DMS153 treated with DMSO at 0.1 percent for 48 hours (cell line): ENCODE results near the gene FAM83D.
"Not testable (repeated sequence)": the region's sequence is repeated elsewhere in the genome, so short reads cannot be mapped to it uniquely, and the experiment has no call there.

Experiments
- DNase-seq: peaks from one replicate; lab custom pipeline; 2025; ENCODE audit not compliant: unreplicated experiment; lab: John Stamatoyannopoulos, UW

The FAM83D gene

DNA sequence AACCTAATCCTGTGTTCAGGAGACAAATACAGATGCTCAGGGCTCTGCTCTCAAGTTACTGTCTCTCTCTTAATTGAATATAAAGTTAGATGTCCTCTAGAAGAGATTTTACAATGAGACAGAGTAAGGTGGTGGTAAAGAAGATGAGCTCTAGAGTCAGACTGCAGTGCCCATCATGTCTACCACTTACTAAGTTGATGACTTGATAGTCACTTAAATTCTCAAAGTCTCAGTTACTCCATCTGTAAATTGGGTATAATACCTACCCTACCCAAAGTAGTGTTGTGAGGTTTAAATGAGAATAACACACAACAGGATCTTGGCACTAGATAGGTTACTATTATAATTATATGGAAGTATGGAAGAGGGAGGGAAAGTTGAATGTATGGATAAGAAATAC is 37.5 kb downstream of the FAM83D start:
- no peak for DNase-seq

DNA sequence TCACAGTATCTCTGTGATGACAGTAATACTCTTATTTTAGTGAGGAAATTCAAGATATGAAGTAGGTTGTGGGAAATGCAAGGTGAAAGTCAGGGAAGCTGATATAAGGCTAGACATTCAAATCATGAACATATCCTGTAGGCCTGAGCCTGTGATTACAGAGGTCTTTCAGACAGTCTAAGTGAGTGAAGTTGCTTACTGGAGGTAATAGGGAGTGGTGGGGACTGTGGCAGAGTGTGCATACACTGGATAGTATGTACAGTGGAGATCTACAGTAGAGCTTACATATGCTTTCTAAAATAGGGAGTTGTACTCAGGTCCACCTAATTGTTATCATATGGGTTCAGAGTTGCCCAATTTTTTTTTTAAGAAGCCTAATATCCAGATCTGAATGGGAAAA is 39.0 kb downstream of the FAM83D start:
- DNase-seq: no peak

DNA sequence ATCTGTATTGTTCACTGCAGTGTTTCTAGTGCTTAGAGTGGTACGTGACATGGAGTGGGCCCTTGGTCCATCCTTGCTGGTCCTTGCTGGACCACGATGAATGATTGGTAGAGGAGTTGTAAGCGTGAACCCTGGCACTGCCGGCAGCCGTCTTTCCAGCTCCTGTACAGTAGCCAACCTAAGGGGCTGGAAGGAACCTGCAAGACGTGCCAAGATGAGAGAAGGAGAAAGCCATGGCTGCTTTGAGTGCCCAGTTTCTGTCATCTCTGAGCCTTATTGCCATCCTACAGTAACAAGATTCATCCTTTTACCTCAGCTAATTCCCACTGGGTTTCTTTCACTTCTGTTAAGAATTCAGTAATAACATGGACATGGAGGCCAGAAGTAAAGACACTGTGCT is 41.9 kb downstream of the FAM83D start:
- no peak for DNase-seq

DNA sequence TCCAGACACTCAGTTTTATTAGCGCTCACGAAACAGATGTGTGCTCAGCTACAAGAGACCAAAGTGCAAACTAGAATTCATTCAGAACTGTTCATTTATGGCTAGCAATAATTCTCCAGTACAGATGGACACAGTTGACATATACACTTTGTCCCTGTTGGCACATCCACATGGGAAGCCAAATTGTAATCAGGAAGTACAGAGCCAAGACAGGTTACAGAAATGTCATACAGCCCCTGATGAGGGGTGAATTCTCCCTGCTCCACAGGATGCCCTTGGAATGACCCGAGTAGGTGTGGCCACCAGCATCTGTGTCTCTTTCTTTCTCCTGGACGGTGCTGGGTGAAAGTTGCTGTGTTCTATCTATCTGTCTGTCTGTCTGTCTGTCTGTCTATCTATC is 43.5 kb downstream of the FAM83D start:
- no peak for DNase-seq

DNA sequence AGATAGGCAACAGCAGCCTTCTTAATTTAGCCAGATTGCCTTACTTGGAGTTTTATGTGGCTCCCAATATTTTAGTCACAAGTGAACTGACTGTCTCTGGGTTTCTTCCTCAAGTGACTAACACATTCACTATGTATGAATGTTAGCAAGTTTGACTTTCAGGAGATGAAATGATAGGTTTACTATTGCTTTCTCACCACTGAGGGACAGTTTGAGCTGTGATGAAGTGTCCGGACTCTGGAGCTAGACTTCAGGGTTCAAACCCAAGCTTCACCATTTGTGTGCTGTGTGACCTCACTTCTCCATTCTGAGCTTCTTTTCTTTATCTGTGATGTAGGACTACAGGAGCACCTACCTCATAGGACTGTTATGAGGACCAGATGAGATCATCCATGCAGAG is 44.1 kb downstream of the FAM83D start:
- no peak for DNase-seq

DNA sequence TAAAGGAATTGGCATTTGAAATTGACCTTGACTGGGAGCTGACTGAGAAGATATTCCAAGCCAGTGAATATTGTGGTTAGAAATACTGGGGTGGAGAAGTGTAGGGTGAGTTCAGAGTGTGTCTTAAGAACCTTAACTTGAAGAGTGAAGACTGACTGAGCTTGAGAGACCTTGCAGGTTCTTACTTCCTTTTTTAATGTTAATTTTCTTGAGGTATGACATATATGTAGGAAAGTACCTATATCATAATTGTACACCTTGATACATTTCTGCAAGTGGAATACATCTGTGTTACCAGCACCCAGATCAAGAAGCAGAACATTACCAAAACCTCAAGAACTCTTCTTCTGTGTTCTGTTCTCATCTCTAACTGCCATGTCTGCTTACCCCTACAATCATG is 46.9 kb downstream of the FAM83D start:
- no peak for DNase-seq

DNA sequence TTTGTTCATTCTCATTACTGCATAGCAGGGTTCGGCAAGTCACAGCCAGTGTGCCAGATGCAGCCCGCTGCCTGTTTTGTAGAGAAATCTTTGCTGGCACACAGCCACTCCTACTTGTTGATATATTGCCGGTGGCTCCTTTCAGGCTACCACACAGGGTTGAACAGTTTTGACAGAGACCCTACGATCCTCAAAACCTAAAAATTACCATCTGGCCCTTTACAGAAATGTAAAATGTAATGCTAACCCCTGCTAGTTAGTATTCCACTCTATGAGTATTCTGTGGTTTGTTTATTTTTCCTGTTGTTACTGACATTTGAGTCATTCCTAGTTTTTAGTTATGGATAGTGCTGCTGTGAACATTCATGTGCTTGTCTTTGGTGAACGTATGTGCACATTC is 47.4 kb downstream of the FAM83D start:
- no peak for DNase-seq

DNA sequence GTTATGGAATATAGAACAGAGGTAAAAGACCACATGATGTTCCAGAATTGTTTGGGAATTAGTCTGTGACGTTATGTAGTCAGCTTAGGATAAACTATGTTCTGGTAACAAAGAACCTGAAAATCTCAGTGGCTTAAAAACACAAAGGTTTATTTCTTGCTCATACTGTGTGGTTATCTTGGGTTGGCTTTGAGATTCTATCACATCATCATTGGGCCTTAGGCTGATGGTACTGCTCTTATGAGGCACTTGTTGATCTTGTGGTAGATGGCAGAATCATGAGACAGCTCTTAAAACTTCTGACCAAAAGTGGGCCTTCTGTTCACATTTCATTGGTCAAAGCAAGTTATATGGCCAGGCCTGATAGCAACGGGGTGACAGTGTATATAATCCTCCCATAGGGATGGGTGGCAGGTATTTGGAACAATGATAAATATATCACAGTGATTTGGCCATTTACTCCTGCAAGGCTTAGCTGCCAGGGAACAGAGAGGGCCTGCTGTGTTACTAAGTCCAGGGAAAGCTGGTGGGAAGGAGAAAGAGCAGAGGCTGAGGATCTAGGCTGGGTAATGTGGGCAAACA is 49.4 kb downstream of the FAM83D start:
- no peak for DNase-seq

DNA sequence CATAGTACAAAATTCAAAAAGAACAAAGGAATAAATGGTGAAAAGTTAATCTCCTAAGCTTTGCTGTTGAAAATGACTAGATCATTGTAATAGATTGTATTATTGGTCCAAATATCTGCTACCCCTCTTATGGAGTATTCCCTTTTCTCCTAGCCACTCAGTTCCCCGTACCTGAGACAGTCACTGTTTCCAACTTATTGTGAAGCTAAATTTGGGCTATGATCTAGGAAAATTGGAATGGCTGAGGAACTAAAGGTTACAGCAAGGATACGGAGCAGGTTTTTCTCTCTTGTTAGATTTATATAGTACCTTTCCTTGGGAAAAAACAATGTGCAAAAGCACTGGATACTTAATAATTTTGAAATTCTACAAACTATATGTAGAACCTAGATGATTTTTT is 53.2 kb downstream of the FAM83D start:
- no peak for DNase-seq

DNA sequence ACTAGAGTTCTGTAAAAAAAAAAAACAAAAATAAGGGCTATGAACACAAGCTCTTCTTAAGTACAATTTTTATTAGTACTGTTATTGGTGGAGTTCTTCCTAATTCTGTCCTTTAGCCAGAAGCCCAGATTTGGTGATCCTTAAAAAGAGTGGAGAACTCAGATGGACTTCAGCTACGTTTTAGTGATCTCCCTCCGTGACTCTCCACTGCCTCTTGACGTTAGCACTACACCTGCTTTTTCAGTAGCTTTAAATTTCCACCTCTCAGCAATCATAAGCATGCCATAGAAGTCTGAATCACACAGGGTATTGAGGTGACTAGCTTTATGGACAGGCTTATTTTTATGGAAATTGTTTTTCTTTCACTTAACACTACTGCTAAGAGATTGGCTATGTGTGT is 53.6 kb downstream of the FAM83D start:
- no peak for DNase-seq

DNA sequence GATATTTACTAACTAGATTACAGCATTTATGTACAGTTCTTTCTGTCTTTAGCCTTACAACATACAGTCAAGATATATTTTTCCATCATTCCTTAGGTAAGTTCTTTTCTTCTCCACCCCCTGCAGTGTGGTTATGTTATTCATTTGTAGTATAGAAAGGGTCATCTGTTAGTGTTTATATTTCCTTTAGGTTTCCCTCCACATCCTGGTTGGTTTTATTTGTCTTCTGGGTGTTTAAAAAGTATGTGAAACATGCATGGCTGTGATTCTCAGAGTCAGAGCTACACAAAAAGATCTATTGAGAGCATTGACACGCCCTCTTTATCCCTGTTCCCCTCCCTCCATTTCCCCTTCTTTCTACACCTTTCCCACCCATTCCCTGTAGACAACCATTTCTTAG is 56.1 kb downstream of the FAM83D start:
- no peak for DNase-seq

DNA sequence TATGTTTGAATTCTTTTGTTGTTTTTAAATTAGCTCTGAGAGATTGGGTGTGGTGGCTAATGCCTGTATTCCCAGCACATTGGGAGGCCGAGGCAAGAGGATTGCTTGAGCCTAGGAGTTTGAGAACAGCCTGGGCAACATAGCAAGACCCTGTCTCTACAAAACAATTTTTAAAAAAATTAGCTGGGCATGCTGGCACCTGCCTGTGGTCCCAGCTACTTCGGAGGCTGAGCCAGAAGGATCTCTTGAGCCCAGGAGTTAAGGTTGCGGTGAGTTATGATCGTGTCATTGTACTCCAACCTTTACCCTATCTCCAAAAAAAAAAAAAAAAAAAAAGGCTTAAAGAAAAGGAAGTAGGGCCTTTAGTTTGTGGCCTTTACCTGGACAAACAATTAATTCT is 58.8 kb downstream of the FAM83D start:
- no peak for DNase-seq

DNA sequence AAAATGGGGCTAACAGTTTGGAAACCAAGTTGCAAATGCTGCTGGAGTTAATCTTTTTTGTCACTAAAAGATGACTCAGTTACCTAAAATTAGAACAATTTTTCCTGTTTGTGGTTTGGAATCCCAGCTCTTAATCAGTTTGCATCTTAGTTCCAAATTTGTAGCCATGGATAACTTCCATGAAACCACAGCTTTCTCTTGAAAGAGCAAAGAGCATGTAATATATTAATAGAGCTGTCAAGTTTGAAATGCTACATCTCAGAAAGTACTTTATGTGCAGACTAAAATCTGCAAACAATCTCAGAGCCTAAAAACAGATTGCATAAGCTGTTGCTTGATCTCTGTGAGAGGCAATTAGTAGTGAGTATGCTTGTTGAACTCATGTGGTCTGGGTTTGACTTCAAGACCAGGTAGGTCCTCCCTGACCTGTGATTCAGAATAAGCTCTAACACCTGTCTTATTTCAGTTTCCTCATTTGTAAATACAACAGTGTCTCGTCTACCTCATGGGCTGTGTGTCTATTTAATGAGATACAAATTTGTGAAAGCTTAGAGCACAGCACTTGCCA is 59.5 kb downstream of the FAM83D start:
- DNase-seq: no peak

DNA sequence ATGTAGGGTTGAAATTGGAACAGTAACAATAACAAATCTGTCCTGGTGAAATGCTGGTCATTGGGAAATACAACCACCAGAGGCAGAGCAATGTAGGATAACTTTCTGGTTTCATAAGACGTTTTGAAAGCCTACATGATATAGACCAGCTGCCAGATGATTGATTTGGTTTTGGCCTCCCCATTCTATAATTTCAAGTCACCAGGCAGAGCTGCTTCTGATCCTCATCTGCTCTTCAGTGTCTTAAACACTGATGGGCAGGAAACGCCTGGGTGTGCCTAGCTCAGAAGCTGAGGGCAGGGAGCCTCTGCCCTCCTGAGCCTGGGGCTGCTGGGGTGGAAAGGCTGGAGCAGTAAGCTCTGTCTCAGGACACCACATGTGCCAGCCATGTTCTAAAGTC is 60.4 kb downstream of the FAM83D start:
- no peak for DNase-seq

DNA sequence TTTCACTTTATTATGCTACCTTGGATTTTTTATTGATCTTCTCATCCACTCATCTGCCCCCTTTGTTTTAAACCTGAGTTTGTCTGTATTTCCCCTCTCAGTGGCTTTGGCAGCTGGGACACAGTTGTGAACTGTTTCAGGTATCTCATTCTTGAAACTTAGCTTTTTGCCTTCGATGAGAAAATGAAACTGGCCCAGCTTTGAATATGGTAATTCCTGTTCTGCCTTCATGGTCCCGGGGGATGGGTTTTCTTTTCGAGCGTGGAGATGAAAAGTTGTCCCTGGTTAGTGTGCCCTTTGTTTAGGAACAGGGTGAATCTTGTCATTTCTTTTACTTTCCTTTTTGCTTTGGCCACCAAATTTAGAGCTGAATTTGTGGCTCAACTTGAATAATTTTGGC is 61.6 kb downstream of the FAM83D start:
- no peak for DNase-seq

DNA sequence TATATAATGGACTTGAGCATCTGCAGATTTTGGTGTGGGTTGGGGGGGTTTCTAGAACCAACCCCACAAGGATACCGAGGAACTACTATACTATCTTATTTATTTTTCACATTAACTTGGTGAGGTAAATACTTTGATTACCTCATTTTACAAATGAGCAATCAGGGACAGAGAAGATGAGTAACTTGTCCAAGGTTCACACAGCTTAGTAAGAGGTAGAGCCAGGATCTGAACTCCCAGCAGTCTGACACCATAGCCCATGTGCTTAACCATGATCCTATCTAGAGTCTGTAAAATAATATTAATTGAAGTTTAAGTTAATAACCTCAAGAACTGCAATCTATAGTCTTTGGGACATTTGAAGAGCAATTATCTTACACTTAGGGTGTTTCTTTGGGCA is 64.5 kb downstream of the FAM83D start:
- no peak for DNase-seq

DNA sequence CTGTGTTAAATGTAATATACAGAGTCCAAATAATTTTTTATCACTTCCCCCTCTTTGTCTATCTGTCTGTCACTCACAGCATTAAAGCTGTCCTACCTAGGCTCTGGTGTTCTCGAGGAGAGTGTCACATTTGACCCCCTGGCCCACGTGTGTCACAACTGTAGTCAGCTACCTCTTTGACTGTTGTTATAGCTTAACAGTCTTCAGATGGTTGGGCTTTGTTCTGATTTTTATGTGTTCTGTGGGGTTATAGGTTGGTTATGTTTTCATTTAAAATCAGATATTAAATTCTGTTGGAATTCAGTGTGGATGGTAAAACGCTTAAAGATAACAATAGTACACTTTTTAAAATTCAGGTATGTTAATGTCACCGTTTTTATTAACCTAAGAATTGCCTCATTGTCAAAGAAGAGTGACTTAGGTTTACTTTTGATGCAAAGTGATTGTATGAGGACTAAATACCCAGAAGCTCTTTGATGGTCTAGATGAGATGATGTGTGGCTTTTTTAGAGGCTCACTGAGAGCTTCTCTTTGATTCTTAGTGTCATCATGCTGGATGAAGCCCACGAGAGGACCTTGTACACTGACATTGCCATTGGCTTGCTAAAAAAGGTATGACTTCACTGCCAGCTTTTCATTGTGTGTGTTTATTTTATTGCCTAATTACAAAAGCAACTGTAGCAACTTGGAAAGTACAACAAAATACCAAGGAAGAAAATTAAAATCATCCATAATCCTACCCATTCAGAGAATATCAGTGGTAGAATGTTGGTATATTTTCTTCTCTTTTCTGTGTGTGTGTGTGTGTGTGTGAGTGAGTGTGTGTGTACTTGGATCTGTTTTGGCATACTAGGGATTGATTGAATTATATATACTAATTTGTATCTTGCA is 65.8 kb downstream of the FAM83D start:
- DNase-seq: no peak

DNA sequence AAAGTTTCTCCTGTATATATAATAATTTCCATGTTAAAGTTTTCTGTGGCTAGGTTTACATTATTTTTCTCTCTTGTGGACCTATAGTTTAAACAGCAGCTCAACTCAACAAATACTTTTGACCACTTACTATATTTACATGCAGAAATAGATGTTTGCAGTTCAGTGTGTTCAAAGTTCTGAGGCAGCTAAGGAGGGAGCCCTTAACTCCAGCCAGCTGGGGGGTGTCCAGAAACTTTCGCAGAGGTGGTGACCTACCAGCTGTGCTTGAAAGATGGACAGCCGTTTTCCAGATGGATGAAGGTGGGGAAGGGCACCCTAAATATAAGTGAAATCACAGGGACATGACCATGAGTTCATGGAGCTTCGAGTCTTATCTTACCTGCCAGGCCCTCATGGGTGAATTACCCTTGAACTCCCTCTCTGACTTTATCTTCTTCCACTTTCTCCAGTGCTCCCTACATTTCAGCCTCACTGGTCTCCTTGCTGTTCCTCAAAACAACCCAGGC is 69.4 kb downstream of the FAM83D start:
- DNase-seq: no peak

DNA sequence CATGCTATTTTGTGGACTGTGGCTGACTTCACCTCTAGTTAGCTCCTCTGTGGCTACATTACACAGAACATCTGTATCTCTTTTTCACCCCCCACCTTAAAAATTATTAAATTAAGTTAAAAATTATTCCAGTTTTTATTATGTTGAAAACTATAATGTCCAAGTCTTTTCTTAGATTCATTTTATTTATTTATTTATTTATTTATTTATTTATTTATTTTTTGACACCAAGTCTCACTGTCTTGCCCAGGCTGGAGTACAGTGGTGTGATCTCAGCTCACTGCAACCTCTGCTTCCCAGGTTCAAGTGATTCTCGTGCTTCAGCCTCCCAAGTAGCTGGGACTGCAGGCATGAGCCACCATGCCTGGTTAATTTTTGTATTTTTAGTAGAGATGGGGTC is 70.6 kb downstream of the FAM83D start:
- DNase-seq: not testable (repeated sequence)

DNA sequence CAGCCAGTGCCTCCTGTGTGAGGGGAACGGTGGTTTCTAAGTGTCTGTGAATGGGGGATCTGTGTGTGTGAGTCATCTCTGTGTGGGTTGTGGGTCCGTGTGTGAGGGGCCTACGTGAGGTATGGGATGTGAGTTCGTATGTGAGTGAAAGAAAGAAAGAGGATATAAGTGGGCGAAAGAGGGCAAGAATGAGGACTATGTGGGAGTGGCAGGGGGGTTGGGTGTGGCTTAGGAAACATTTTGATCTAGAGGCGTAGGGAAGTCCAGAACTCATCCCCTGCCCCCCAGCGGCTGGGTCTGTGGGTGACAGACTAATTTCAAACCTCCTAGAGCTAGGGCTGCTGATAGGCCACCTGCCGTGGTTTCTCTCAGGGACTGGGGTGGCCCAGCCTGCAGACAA is 71.4 kb downstream of the FAM83D start:
- DNase-seq: no peak

DNA sequence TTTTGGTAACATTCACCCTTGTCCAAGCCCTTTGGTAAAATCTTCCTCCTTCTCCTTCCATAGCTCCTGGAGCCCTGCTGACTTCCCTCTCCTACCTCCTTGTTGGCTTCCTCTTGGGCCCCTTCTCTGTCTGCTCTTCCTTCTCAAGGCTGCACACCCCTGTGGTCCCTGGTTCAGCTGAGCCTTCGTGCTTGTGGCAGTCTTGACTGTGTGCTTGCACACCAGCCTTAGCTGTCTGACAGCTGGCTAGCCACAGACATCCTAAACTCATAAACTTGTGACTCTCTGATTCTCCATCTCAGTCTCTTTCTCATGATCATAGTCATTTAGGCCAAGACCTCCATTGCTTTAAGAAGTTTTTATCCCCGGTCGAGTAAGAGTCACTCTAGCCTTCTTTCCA is 73.0 kb downstream of the FAM83D start:
- no peak for DNase-seq
